GM20000 (cell line): Measurements from ENCODE around the gene LZTS3.

Source experiments
- DNase-seq: peaks from one replicate; pipeline ENCODE4 v3.0.0; 2012; ENCODE audit warnings: low spot score
- TF ChIP-seq, protein P1 (sequence below): IDR thresholded peaks from 2 replicates; pipeline ENCODE4 v1.5.1; 2012; ENCODE audit warnings: mild to moderate bottlenecking, control low read depth; ENCODE audit errors: extremely low read depth, missing control alignments

LZTS3 gene

DNA sequence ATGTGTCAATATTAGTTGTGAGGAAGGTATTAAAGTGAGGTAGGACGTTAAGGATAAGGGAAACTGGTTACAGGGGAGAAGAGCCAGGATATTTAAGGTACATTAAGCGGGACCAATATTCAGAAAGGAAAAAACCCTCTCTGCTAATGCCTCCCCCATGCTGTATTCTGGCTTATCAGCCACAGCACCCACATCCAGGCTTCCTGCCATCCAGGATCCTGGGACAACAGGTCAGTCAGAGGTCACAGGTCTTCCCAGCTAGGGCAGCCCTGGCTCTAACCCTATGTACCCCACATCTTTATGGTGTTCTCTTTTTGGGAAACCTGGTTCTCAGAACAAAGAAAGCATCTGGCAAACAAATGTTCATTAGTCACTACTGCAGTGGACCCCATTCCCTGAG is 25.9 kb upstream of the LZTS3 start:
- no peak for DNase-seq
- TF ChIP-seq, protein P1, sequence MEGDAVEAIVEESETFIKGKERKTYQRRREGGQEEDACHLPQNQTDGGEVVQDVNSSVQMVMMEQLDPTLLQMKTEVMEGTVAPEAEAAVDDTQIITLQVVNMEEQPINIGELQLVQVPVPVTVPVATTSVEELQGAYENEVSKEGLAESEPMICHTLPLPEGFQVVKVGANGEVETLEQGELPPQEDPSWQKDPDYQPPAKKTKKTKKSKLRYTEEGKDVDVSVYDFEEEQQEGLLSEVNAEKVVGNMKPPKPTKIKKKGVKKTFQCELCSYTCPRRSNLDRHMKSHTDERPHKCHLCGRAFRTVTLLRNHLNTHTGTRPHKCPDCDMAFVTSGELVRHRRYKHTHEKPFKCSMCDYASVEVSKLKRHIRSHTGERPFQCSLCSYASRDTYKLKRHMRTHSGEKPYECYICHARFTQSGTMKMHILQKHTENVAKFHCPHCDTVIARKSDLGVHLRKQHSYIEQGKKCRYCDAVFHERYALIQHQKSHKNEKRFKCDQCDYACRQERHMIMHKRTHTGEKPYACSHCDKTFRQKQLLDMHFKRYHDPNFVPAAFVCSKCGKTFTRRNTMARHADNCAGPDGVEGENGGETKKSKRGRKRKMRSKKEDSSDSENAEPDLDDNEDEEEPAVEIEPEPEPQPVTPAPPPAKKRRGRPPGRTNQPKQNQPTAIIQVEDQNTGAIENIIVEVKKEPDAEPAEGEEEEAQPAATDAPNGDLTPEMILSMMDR, result no peak

DNA sequence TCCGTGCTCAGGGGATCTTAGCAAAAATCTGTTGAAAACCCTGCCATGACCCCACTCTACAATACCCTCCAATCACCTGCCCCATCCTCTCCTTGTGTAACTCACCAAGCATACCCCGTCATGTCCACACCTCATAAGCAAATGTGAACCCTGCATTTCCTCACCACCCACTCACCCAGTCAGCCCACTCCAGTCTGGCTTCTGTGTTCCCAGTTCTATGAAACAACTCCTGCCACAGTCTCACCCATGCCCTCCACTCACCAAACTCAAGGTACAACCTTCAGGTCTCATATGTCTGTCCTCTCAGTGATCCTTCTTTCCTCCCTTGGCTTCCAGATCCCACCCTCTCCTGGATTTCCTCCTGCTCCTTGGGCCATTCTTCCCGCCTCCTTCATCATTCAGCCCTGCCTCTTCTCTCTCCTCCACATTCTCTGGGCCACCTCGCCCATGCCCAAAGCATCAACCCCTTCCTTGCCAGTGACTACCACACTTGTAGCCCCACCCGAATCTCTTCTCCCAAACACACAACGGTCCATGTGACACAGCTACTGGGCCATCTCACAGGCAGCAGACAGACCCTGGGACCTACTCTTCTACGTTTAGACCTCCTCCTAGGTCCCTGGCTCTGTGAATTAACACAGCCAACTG is 22.4 kb upstream of the LZTS3 start:
- TF ChIP-seq, protein P1, result no peak

DNA sequence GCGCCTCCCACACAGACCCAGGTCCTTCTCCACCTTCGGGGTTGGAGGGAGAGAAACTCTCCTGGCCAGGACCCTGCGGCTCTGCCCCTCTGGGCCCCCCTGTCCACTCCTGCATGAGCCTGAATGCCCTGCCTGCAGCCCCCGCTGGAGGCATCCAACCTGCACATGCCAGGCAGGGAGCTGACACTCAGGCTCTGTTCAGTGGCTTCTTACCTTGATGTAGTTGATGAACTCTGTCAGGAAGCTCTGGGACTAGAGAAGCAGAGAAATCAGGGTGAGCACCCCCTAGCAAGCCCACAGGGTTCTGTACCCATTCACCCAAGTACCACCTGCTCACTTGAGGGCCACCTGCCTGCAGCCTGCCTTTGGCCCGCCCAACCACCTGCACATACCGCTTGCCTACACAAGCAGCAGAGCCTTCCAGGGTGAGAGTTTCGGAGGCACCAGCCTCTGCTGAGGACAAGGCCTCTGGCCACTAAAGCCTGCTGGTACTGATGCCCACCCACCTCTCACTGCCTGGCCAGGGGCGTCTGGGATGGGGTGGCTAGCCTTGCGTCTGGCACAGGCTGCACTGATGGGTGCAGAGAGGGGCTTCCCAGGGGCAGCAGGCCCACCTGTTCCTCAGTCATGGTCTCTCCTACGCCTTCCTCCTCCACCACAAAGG is 21.4 kb upstream of the LZTS3 start:
- TF ChIP-seq, protein P1, result no peak
- DNase-seq, result no peak

More for the DNA sequence above, 22.4 kb upstream of the LZTS3 start:
- no peak for DNase-seq

DNA sequence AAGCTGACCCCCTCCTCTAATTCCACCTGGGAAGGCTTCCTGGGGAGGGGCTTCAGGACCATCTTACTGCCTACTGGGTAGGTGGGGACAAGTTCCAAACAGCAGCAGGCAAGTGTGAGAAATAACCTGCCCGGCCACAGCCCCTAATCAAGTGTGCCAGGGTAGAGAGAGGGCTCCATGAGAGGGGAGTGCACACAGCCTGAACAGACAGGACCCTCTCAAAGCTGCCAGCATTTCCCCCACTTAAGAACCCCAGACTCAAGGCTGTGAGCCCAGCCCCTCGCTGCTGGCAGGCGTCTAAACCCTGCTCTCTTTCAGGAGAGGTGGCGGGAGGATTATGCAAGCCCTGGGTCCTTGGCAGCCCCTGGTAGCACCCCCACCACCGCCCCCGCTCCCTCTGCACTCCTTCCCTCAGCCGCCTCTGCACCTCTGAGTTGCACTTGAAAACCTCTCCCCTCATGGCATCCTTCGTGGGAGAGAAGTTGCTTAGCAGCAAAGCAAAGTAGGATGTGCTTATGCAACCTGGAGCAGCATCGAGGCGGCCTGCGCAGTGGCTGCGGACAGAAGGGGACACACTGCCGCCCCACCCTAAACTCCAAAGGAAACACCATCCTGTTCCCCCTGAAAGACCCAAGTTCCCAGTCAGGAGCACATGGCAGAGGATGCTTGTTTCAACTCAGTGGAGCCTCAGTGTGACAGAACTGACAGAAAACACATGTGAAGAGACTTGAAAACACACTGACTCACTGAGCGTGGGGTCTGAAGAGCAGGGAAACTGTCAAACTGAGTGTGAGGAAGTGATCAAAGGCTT is 20.7 kb upstream of the LZTS3 start:
- DNase-seq, result no peak
- TF ChIP-seq, protein P1, result no peak

DNA sequence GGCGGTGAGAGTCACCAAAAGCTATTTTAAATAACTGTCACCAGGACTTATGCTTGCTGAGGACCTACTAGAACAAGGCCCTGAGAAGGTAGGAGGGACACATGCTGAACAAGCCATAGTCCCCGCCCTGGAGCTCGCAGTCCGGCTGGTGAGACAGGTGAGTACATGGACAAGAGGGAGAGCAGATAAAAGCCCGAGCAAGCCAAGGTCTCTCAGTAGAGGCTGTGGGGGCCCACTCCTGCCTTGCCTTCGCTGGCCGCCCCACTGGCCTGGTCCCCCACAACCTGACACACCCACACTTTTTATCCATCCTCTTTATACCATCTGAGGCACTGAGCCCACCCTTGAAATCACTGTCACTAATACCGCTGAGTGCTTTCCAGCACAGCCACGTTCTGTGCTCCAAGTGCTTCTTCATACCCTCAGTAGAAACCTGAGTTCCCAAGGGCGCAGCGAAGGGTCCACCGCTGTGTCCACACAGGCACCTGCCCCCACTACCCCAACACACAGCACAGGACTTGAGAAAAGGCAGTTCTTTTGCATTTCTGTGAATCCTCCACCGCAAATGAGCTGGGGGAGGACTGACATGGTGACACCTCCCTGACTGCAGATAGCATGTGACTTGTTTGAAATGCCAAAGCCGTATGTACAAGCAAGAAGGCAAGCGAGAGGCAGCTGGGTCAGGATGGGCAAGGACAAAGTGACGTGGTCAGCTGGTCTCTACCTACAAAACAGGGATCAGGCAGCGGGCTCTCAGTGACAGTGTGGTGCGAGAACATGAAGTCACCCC is 19.1 kb upstream of the LZTS3 start:
- DNase-seq, result no peak
- TF ChIP-seq, protein P1, result no peak

DNA sequence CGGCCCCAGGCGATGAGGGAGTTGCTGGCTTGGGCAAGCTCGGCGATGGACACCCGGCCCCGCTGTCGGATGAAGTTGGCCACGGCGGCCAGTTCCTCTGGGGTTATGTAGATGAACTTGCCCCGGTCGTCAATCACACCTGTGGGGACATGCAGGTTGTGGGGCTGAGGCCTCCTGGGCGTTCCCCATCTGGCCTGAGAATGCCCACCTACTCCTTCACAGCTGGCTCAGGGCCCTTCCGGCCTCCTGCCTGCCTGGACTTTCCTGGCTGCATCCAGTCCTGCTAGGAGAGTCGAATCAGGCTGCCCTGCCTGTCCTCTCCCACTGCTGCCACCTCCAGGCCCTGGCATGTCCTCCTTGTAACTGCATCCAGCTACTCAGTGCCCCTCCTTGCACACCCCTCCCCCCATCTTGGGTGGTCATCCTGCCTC is 17.3 kb upstream of the LZTS3 start:
- TF ChIP-seq, protein P1, result no peak

More for the DNA sequence above, 17.3 kb upstream of the LZTS3 start:
- no peak for DNase-seq
